K562 (cell line): ENCODE measurements around the gene NHLH2. TPM values are rescaled to one million over a fixed set of nuclear protein-coding genes. Genes with fewer than 3 reads are reported as not detected.

Source experiments
- ATAC-seq: fragments of 200-7000 bp; cut with Tn5 transposase; 3 replicates; pipeline ENCODE4 v1.9.1; 2020; ENCODE audit warnings: moderate library complexity
- BruUV-seq: library from RNA; stranded (reverse); fragments of 400-500 nt; replicated peaks from 2 replicates; lab custom pipeline; 2021; lab: Mats Ljungman, UMichigan
- CTCF ChIA-PET: fragments of 300-600 bp; formaldehyde crosslinking; extraction: SDS; loops from one replicate; lab custom pipeline; 2021; ENCODE audit warnings: low intra/inter-chr PET ratio; lab: Yijun Ruan, JAX
- POLR2A ChIA-PET: fragments of 300-600, 350-650 bp; sonication (Branson Sonifier 250); formaldehyde crosslinking; extraction: SDS; loops from one replicate; lab custom pipeline; 2021; ENCODE audit warnings: antibody characterized with exemption, inconsistent platforms; lab: Yijun Ruan, JAX
- DNase-seq, 4 experiments: peaks; one replicate each; pipeline versions ENCODE4 v3.0.0 to v3.0.0-alpha.2; 2011 to 2018; ENCODE audit warnings: low spot score in 3 of 4, mixed read lengths in 3 of 4; ENCODE audit errors: extremely low read depth in 1 of 4
- FAIRE-seq: peaks from 2 replicates; lab custom pipeline; 2011; peaks lifted over from hg19 to GRCh38; lab: Jason Lieb, UNC
- H2AFZ ChIP-seq: 2 replicates; pipeline ENCODE4 v1.6.0; 2011; ENCODE audit warnings: low read depth, low read length, control low read depth, inconsistent platforms
- H3K27ac ChIP-seq: fragments of 200-600 bp; 3 replicates; pipeline ENCODE4 v1.8.0; 2011; ENCODE audit warnings: low read depth, mild to moderate bottlenecking, control low read depth, inconsistent platforms, low read length, moderate library complexity, mixed read lengths; ENCODE audit errors: extremely low read depth
- H3K27me3 ChIP-seq, 2 experiments: fragments of 300-600 bp in 1 of 2; 2 replicates in 1 of 2; 3 replicates in 1 of 2; pipeline versions ENCODE4 v1.6.0 to v1.8.0; 2011; ENCODE audit warnings: inconsistent platforms in 2 of 2, low read length in 2 of 2, mild to moderate bottlenecking in 1 of 2, mixed read lengths in 1 of 2, moderate library complexity in 1 of 2; ENCODE audit not compliant: control insufficient read depth in 2 of 2, insufficient read depth in 2 of 2
- H3K36me3 ChIP-seq: fragments of 300-600 bp; 3 replicates; pipeline ENCODE4 v1.8.0; 2011; ENCODE audit warnings: mild to moderate bottlenecking, low read length, inconsistent platforms; ENCODE audit not compliant: control insufficient read depth, insufficient read depth
- H3K4me1 ChIP-seq, 2 experiments: fragments of 200-600 bp in 1 of 2; replicated peaks in 1 of 2; 2 replicates in 1 of 2; 3 replicates in 1 of 2; pipeline versions ENCODE4 v1.5.1 to v1.8.0; 2011; ENCODE audit warnings: inconsistent platforms in 2 of 2, low read length in 2 of 2, mild to moderate bottlenecking in 1 of 2, mixed read lengths in 1 of 2, moderate library complexity in 1 of 2; ENCODE audit not compliant: control insufficient read depth in 2 of 2, insufficient read depth in 2 of 2
- H3K4me2 ChIP-seq: 2 replicates; pipeline ENCODE4 v1.6.1; 2011; ENCODE audit warnings: low read length, control low read depth, inconsistent platforms, mixed read lengths; ENCODE audit not compliant: insufficient read depth
- H3K4me3 ChIP-seq: fragments of 200-600 bp; sonication (generic), shearing (Covaris generic); 2 replicates; pipeline ENCODE4 v1.5.1; 2016; ENCODE audit warnings: control low read depth, inconsistent platforms
- H3K79me2 ChIP-seq: fragments of 200-600 bp; 3 replicates; pipeline ENCODE4 v1.8.0; 2011; ENCODE audit warnings: low read length, inconsistent platforms; ENCODE audit not compliant: control insufficient read depth, insufficient read depth
- H3K9ac ChIP-seq, 2 experiments: 2 replicates each; pipeline versions ENCODE4 v1.6.0 to v1.6.1; 2011; ENCODE audit warnings: low read depth in 2 of 2, low read length in 2 of 2, control low read depth in 1 of 2, inconsistent platforms in 1 of 2, mild to moderate bottlenecking in 1 of 2, mixed read lengths in 1 of 2; ENCODE audit not compliant: insufficient read depth in 1 of 2
- H3K9me1 ChIP-seq: one replicate; pipeline ENCODE4 v1.6.0; 2011; ENCODE audit warnings: inconsistent platforms, mild to moderate bottlenecking, low read length, moderate library complexity; ENCODE audit not compliant: control insufficient read depth, insufficient read depth
- H3K9me3 ChIP-seq: replicated peaks from 2 replicates; pipeline ENCODE4 v1.5.1; 2011; ENCODE audit warnings: low read depth, low read length, inconsistent platforms; ENCODE audit not compliant: control insufficient read depth, insufficient read depth
- H4K20me1 ChIP-seq: replicated peaks from 2 replicates; pipeline ENCODE4 v1.6.1; 2011; ENCODE audit warnings: low read length, inconsistent platforms, mixed read lengths; ENCODE audit not compliant: control insufficient read depth, insufficient read depth
- CEBPG ChIP-seq, 3 experiments: fragments of 200-800 bp in 1 of 3; sonication (Bioruptor generic) in 1 of 3; sonication (generic) in 1 of 3; formaldehyde crosslinking in 1 of 3; IDR thresholded peaks in 2 of 3; conservative IDR thresholded peaks in 1 of 3; 2 replicates each; pipeline versions ENCODE4 v1.6.1 to v1.8.0; 2016 to 2022; ENCODE audit warnings: missing compliant biosample characterization in 2 of 3, missing genetic modification characterization in 2 of 3, mild to moderate bottlenecking in 1 of 3, missing genetic modification reagents in 1 of 3
- CGGBP1 ChIP-seq: fragments of 250-450 bp; sonication (Bioruptor Pico); IDR thresholded peaks from 2 replicates; pipeline ENCODE4 v1.9.0; 2021; ENCODE audit warnings: mild to moderate bottlenecking
- ETS1 ChIP-seq: conservative IDR thresholded peaks from 2 replicates; pipeline ENCODE4 v1.6.1; 2011; ENCODE audit warnings: low read depth, mild to moderate bottlenecking, low read length; ENCODE audit not compliant: control insufficient read depth
- GTF2E2 ChIP-seq: fragments of 200-800 bp; sonication (Bioruptor generic); IDR thresholded peaks from 2 replicates; pipeline ENCODE4 v1.6.1; 2016; ENCODE audit warnings: missing genetic modification characterization, missing compliant biosample characterization
- RB1 ChIP-seq: fragments of 450-650 bp; IDR thresholded peaks from 2 replicates; pipeline ENCODE4 v1.6.1; 2017; ENCODE audit warnings: low read depth, mild to moderate bottlenecking
- TEAD2 ChIP-seq: fragments of 450-650 bp; IDR thresholded peaks from 2 replicates; pipeline ENCODE4 v1.6.1; 2016; ENCODE audit warnings: missing genetic modification characterization, control low read depth, missing compliant biosample characterization
- U2AF1 ChIP-seq: fragments of 200-400 bp; formaldehyde crosslinking; optimal IDR thresholded peaks from 2 replicates; pipeline ENCODE3; 2017; ENCODE audit warnings: mild to moderate bottlenecking, low read depth, low read length, moderate library complexity
- ZC3H11A ChIP-seq: IDR thresholded peaks from 2 replicates; pipeline ENCODE4 v1.6.1; 2012; ENCODE audit warnings: low read depth, low read length, improper control_type of control experiment
- ZNF778 ChIP-seq: fragments of 450-650 bp; formaldehyde crosslinking; IDR thresholded peaks from 2 replicates; pipeline ENCODE4 v1.4.0; 2020; ENCODE audit warnings: mild to moderate bottlenecking, moderate library complexity
- WGBS: fragments of 100-300 bp; shearing (Covaris generic); methylation state at CpG from one replicate; pipeline ENCODE4 v1.1.6; 2016; ENCODE audit warnings: low coverage, mixed read lengths; ENCODE audit not compliant: insufficient coverage; ENCODE audit errors: missing lambda C conversion rate; 5-methylcytosine and 5-hydroxymethylcytosine counted together
- in situ Hi-C: fragments of 300-500 bp; cut with MboI; formaldehyde crosslinking; loops from 4 replicates; pipeline ENCODE4 v1.15.0; 2018; ENCODE audit warnings: inconsistent platforms, mixed read lengths
- intact Hi-C: fragments of 100-400 bp; cut with micrococcal nuclease; formaldehyde crosslinking; loops from 2 replicates; pipeline ENCODE4 v1.14.2; 2022
- polyA plus RNA-seq, 8 experiments: library from polyadenylated mRNA; depleted of rRNA in 4 of 8; stranded (reverse) in 5 of 8; unstranded in 3 of 8; fragments of >200 nt; fragmentation: Nextera tagmentation in 2 of 8; fragmentation: Illumina TruSeq in 1 of 8; extraction: Ambion mirVana in 2 of 8; extraction: Trizol in 1 of 8; gene quantifications; 2 replicates each; pipeline versions ENCODE4 v1.2.1 to v1.2.3, GENCODE V29; 2011 to 2014; ENCODE audit warnings: inconsistent platforms in 1 of 8, missing spikeins in 1 of 8
- total RNA-seq, 7 experiments: library from RNA; depleted of rRNA in 6 of 7; stranded (reverse); fragments of >200 nt in 6 of 7; fragmentation: Illumina TruSeq in 2 of 7; extraction: Trizol in 2 of 7; gene quantifications; 2 replicates each; pipeline versions ENCODE4 v1.2.1 to v1.2.3, GENCODE V29; 2011 to 2021; ENCODE audit warnings: low replicate concordance in 1 of 7

Gene NHLH2
- total and polyA plus RNA-seq, 9 of the 15 experiments (the other 6 are each of a cell fraction or from before 2014, with no cell fraction given): not detected

- H3K4me2 ChIP-seq: no peak overlapping the region
- peaks cover 0 to 15% of the 10 kb centered on the region in 2 experiments; a peak in 4 of 5 replicates for H3K27me3 ChIP-seq
- in situ Hi-C loops (no loop called here), intact Hi-C loops (no loop called here)
- DNase-seq (no peak), ATAC-seq (no peak), FAIRE-seq (no peak)
- 0% methylated on average over 3 of the region's 3 CpGs for WGBS
- ChIA-PET CTCF (no interaction called here), POLR2A (no interaction called here)
- H3K27ac ChIP-seq: no peak overlapping the region
- no peaks in the 10 kb centered on the region for H3K36me3 ChIP-seq
- H4K20me1 ChIP-seq: no peaks in the 10 kb centered on the region
- H3K9ac ChIP-seq: no peak overlapping the region
- H3K4me3 ChIP-seq: no peak overlapping the region
- no TSS peak for BruUV-seq
- no peaks in the 10 kb centered on the region for H3K79me2 ChIP-seq
- TF ChIP-seq ETS1: no peak
- no peak for TF ChIP-seq ZNF778 (CRISPR knock-in tag)
- TF ChIP-seq RB1: no peak
- TF ChIP-seq CGGBP1 (CRISPR knock-in tag): no peak
- TF ChIP-seq CEBPG (CRISPR knock-in tag; IDR thresholded peaks at IDR 0.05): no peak
- TF ChIP-seq CEBPG (tag; conservative IDR thresholded peaks at IDR 0.05 in 1 of 2, IDR thresholded peaks at IDR 0.05 in 1 of 2): 0 out of 4 replicates have a peak, but pooled peaks of 1 of the 2 experiments have one; percentile 29
- no peak for TF ChIP-seq U2AF1
- TF ChIP-seq TEAD2 (tag): no peak
- no peak for TF ChIP-seq GTF2E2 (tag)
- no peak for TF ChIP-seq ZC3H11A
- no peak overlapping the region for H2AFZ ChIP-seq
- H3K9me3 ChIP-seq: no peaks in the 10 kb centered on the region
- H3K4me1 ChIP-seq: peaks cover 0 to 10% of the 10 kb centered on the region in 2 experiments; a peak in 3 of 5 replicates
- no peaks in the 10 kb centered on the region for H3K9me1 ChIP-seq
Observed at GRCh38 chr1:115826628-115827027, 14.3 kb downstream of the NHLH2 start.
